GM23248 (cell line): ENCODE data around the gene PRSS23. TPM values are rescaled to one million over a fixed set of nuclear protein-coding genes. Genes with fewer than 3 reads are reported as not detected.

Source experiments
- DNase-seq: peaks from one replicate; pipeline ENCODE4 v3.0.0-alpha.2; 2015
- H2AFZ ChIP-seq: fragments of 200-600 bp; sonication (generic); 2 replicates; pipeline ENCODE4 v1.6.1; 2016; ENCODE audit warnings: antibody characterized with exemption
- H3F3A ChIP-seq: fragments of 200-600 bp; sonication (generic); 2 replicates; pipeline ENCODE4 v1.6.1; 2016; ENCODE audit warnings: mild to moderate bottlenecking, antibody characterized with exemption, mixed run types; ENCODE audit not compliant: insufficient read depth
- H3K27ac ChIP-seq: fragments of 200-600 bp; sonication (generic); 2 replicates; pipeline ENCODE4 v1.5.1; 2016; ENCODE audit warnings: mild to moderate bottlenecking
- H3K27me3 ChIP-seq: fragments of 200-600 bp; sonication (generic); replicated peaks from 2 replicates; pipeline ENCODE4 v1.6.1; 2016; ENCODE audit warnings: mild to moderate bottlenecking; ENCODE audit not compliant: insufficient read depth
- H3K36me3 ChIP-seq: fragments of 200-600 bp; sonication (generic); 2 replicates; pipeline ENCODE4 v1.6.1; 2016; ENCODE audit warnings: low read depth, mild to moderate bottlenecking
- H3K4me1 ChIP-seq: fragments of 200-600 bp; sonication (generic); 2 replicates; pipeline ENCODE4 v1.6.1; 2016; ENCODE audit warnings: mild to moderate bottlenecking; ENCODE audit not compliant: insufficient read depth
- H3K4me2 ChIP-seq: fragments of 200-600 bp; sonication (generic); one replicate; pipeline ENCODE4 v1.6.1; 2016; ENCODE audit warnings: mild to moderate bottlenecking; ENCODE audit not compliant: unreplicated experiment
- H3K4me3 ChIP-seq: fragments of 200-600 bp; sonication (generic); 2 replicates; pipeline ENCODE4 v1.5.1; 2016; ENCODE audit warnings: mild to moderate bottlenecking
- H3K79me2 ChIP-seq: fragments of 200-600 bp; sonication (generic); 2 replicates; pipeline ENCODE4 v1.6.1; 2016; ENCODE audit warnings: mild to moderate bottlenecking; ENCODE audit not compliant: insufficient read depth
- H3K9ac ChIP-seq: fragments of 200-600 bp; sonication (generic); 2 replicates; pipeline ENCODE4 v1.6.1; 2016; ENCODE audit warnings: mild to moderate bottlenecking
- H3K9me2 ChIP-seq: fragments of 200-600 bp; sonication (generic); 2 replicates; pipeline ENCODE4 v1.6.1; 2016; ENCODE audit warnings: mixed run types, mild to moderate bottlenecking, moderate library complexity; ENCODE audit not compliant: insufficient read depth
- H3K9me3 ChIP-seq: fragments of 200-600 bp; sonication (generic); one replicate; pipeline ENCODE4 v1.6.1; 2017; ENCODE audit warnings: low read depth
- H4K20me1 ChIP-seq: fragments of 200-600 bp; sonication (generic); 2 replicates; pipeline ENCODE4 v1.6.0; 2016; ENCODE audit not compliant: insufficient read depth
- EZH2 ChIP-seq: fragments of 200-600 bp; sonication (generic); IDR thresholded peaks from 2 replicates; pipeline ENCODE4 v1.6.1; 2018; ENCODE audit warnings: antibody characterized with exemption, mild to moderate bottlenecking; ENCODE audit not compliant: insufficient read depth, poor library complexity, severe bottlenecking
- EZH2phosphoT487 ChIP-seq: fragments of 200-600 bp; sonication (generic); IDR thresholded peaks from 2 replicates; pipeline ENCODE4 v1.6.1; 2018; ENCODE audit warnings: antibody characterized with exemption, moderate library complexity, mild to moderate bottlenecking, low read depth; ENCODE audit not compliant: insufficient read depth
- WGBS, 2 experiments: methylation state at CpG; one replicate each; pipeline ENCODE4 v1.1.6; 2015 to 2017; ENCODE audit warnings: low lambda C conversion rate in 2 of 2, low coverage in 1 of 2; ENCODE audit errors: missing lambda C conversion rate in 2 of 2; 5-methylcytosine and 5-hydroxymethylcytosine counted together
- in situ Hi-C: fragments of 300-500 bp; cut with MboI; formaldehyde crosslinking; loops from 2 replicates; pipeline ENCODE4 v1.15.0; 2020
- polyA plus RNA-seq: library from polyadenylated mRNA; unstranded; fragments of >200 nt; fragmentation: Nextera tagmentation; extraction: Ambion mirVana; gene quantifications from 2 replicates; pipeline ENCODE4 v1.2.1, GENCODE V29; 2016
- total RNA-seq: library from RNA; depleted of rRNA; stranded (reverse); fragments of >200 nt; shearing (Covaris generic); gene quantifications from 2 replicates; pipeline ENCODE4 v1.2.3, GENCODE V29; 2014

The PRSS23 gene
- total and polyA plus RNA-seq, 2 experiments from 2014 or later, result 217 to 376 TPM

- H4K20me1 ChIP-seq, result no peaks in the 10 kb centered on the region
- in situ Hi-C loops, result loop anchor here (10.0 kb wide), 1 partner anchor 207 kb away; no protein-coding TSS in a partner anchor
- H3K9ac ChIP-seq, result no peak overlapping the region
Measured at GRCh38 chr11:86811637-86812321, 11.4 kb downstream of the PRSS23 start.

GRCh38 chr11:86812322-86812670 lies 12.0 kb downstream of the PRSS23 start:
- Histone ChIP-seq H3K4me1 (peaks cover 38% of the 10 kb centered on the region), H3K27me3 (no peaks in the 10 kb centered on the region), H3K9ac (no peak overlapping the region), H3K27ac (no peak overlapping the region), H3K4me2 (no peak overlapping the region), H3K79me2 (peaks cover 41% of the 10 kb centered on the region), H3F3A (peaks cover 13% of the 10 kb centered on the region; the same call in 1 of the 2 replicates), H3K36me3 (peaks cover 34% of the 10 kb centered on the region), H4K20me1 (no peaks in the 10 kb centered on the region), H3K4me3 (no peak overlapping the region), H2AFZ (no peak overlapping the region), H3K9me3 (no peaks in the 10 kb centered on the region), H3K9me2 (no peaks in the 10 kb centered on the region)
- in situ Hi-C loops, result loop anchor here (10.0 kb wide), 1 partner anchor 207 kb away; no protein-coding TSS in a partner anchor
- no peak for DNase-seq
- TF ChIP-seq EZH2phosphoT487, result no peak
- TF ChIP-seq EZH2, result no peak
- WGBS, 2 experiments, result 90 to 91% methylated on average over 7 of the region's 7 CpGs

More at GRCh38 chr11:86811637-86812321, 11.4 kb downstream of the PRSS23 start:
- TF ChIP-seq EZH2phosphoT487, result no peak
- no peak for TF ChIP-seq EZH2
- peak; percentile 81 for DNase-seq
- no peaks in the 10 kb centered on the region for H3K9me2 ChIP-seq
- H3K4me1 ChIP-seq, result peaks cover 38% of the 10 kb centered on the region
- no peak overlapping the region for H3K27ac ChIP-seq
- 97% methylated on average over 2 of the region's 2 CpGs for WGBS, 2 experiments
- no peak overlapping the region for H3K4me2 ChIP-seq
- peaks cover 34% of the 10 kb centered on the region for H3K36me3 ChIP-seq
- H3K27me3 ChIP-seq, result no peaks in the 10 kb centered on the region
- H3K79me2 ChIP-seq, result peaks cover 44% of the 10 kb centered on the region
- no peaks in the 10 kb centered on the region for H3K9me3 ChIP-seq
- no peak overlapping the region for H3K4me3 ChIP-seq
- H3F3A ChIP-seq, result peaks cover 13% of the 10 kb centered on the region; the same call in 1 of the 2 replicates
- H2AFZ ChIP-seq, result no peak overlapping the region

- Histone ChIP-seq H3K27ac (no peak overlapping the region), H3K4me1 (peaks cover 40% of the 10 kb centered on the region), H3K4me3 (no peak overlapping the region), H3K27me3 (no peaks in the 10 kb centered on the region), H3K79me2 (peaks cover 35% of the 10 kb centered on the region), H3K36me3 (peaks cover 31% of the 10 kb centered on the region), H3K9ac (no peak overlapping the region), H3K9me2 (no peaks in the 10 kb centered on the region), H3K9me3 (no peaks in the 10 kb centered on the region), H3K4me2 (no peak overlapping the region), H3F3A (peaks cover 13% of the 10 kb centered on the region; the same call in 1 of the 2 replicates), H4K20me1 (no peaks in the 10 kb centered on the region), H2AFZ (no peak overlapping the region)
- DNase-seq, result no peak
- in situ Hi-C loops, result loop anchor here (10.0 kb wide), 1 partner anchor 208 kb away; no protein-coding TSS in a partner anchor
- WGBS, 2 experiments, result 96 to 100% methylated on average over 1 of the region's 1 CpG
- TF ChIP-seq EZH2, result no peak
- no peak for TF ChIP-seq EZH2phosphoT487
Measured at GRCh38 chr11:86812981-86813380, 12.6 kb downstream of the PRSS23 start.

GRCh38 chr11:86814775-86815174 lies 14.4 kb downstream of the PRSS23 start:
- no peak overlapping the region for H3K4me3 ChIP-seq
- H3K9me3 ChIP-seq, result no peaks in the 10 kb centered on the region
- WGBS, 2 experiments, result 46 to 61% methylated on average over 3 of the region's 3 CpGs
- peaks cover 17% of the 10 kb centered on the region for H3K79me2 ChIP-seq
- no peaks in the 10 kb centered on the region for H3K27me3 ChIP-seq
- peak overlapping the region; percentile 2; the same call in 1 of the 2 replicates for H3K27ac ChIP-seq
- in situ Hi-C loops, result loop anchor here (5.0 to 10.0 kb wide), 2 partner anchors 210 to 357 kb away; no protein-coding TSS in a partner anchor
- peaks cover 15% of the 10 kb centered on the region for H3K36me3 ChIP-seq
- no peak overlapping the region for H2AFZ ChIP-seq
- no peaks in the 10 kb centered on the region for H3K9me2 ChIP-seq
- H4K20me1 ChIP-seq, result no peaks in the 10 kb centered on the region
- TF ChIP-seq EZH2 (no peak), EZH2phosphoT487 (no peak)
- DNase-seq, result peak; percentile 36
- no peak overlapping the region for H3K4me2 ChIP-seq
- peaks cover 23% of the 10 kb centered on the region for H3F3A ChIP-seq
- H3K4me1 ChIP-seq, result peaks cover 56% of the 10 kb centered on the region
- H3K9ac ChIP-seq, result no peak overlapping the region
